Testis (tissue), 3 donors: ENCODE data around the gene TNFSF10. TPM values are rescaled to one million over a fixed set of nuclear protein-coding genes. Genes with fewer than 3 reads are reported as not detected.

Experiments used
- DNase-seq: peaks from one replicate; pipeline ENCODE4 v3.0.0-alpha.2; 2019
- H3K27ac ChIP-seq, 2 donors: fragments of 200-600 bp; sonication (generic); one replicate each; pipeline ENCODE4 v1.5.1; 2019
- H3K27me3 ChIP-seq: fragments of 200-600 bp; sonication (generic); one replicate; pipeline ENCODE4 v1.5.1; 2019
- H3K36me3 ChIP-seq: fragments of 200-600 bp; sonication (generic); one replicate; pipeline ENCODE4 v1.5.1; 2017; ENCODE audit warnings: low read depth; ENCODE audit errors: missing control alignments
- H3K4me1 ChIP-seq: fragments of 200-600 bp; sonication (generic); one replicate; pipeline ENCODE4 v1.5.1; 2019
- H3K4me3 ChIP-seq, 2 donors: fragments of 200-600 bp; sonication (generic); one replicate each; pipeline ENCODE4 v1.5.1; 2017 to 2019
- H3K9me3 ChIP-seq: fragments of 200-600 bp; sonication (generic); one replicate; pipeline ENCODE4 v1.5.1; 2017
- CTCF ChIP-seq, 3 experiments: fragments of 450-650 bp in 2 of 3; fragments of 200-600 bp in 1 of 3; sonication (generic) in 1 of 3; IDR thresholded peaks; one replicate each; pipeline ENCODE4 v1.5.1; 2016 to 2019; ENCODE audit warnings: antibody characterized with exemption in 3 of 3, mild to moderate bottlenecking in 2 of 3, moderate library complexity in 1 of 3
- POLR2A ChIP-seq: fragments of 450-650 bp; IDR thresholded peaks from one replicate; pipeline ENCODE4 v1.6.1; 2017; ENCODE audit warnings: antibody characterized with exemption, mild to moderate bottlenecking, moderate library complexity
- WGBS, 2 donors: methylation state at CpG; one replicate each; pipeline ENCODE4 v1.1.5; 2018; 5-methylcytosine and 5-hydroxymethylcytosine counted together
- intact Hi-C: fragments of 100-400 bp; cut with DNase I; formaldehyde crosslinking; loops from one replicate; pipeline ENCODE4 v1.15.1; 2023; ENCODE audit warnings: low total_unique reads
- polyA plus RNA-seq: library from polyadenylated mRNA; stranded (reverse); fragments of 350-450 nt; fragmentation: Illumina TruSeq; extraction: RNeasy Lipid Tissue Mini Kit (QIAGEN cat#74804); gene quantifications from one replicate; pipeline ENCODE4 v1.2.3, GENCODE V29; 2014; ENCODE audit warnings: low read depth, low replicate concordance; ENCODE audit not compliant: insufficient read depth
- total RNA-seq, 2 donors: library from RNA; depleted of rRNA; stranded (reverse); fragments of >200 nt; gene quantifications; one replicate each; pipeline ENCODE4 v1.2.3, GENCODE V29; 2016

TNFSF10 gene
- total and polyA plus RNA-seq, 3 donors from 2014 or later, result 4.3 to 10.0 (median 8.1) TPM

- Histone ChIP-seq H3K4me1 (no peaks in the 10 kb centered on the region), H3K9me3 (no peaks in the 10 kb centered on the region), H3K27me3 (no peaks in the 10 kb centered on the region), H3K4me3 (no peak overlapping the region), H3K36me3 (no peaks in the 10 kb centered on the region), H3K27ac (no peak overlapping the region)
- TF ChIP-seq POLR2A, result no peak
- no peak for TF ChIP-seq CTCF (IDR thresholded peaks at IDR 0.05)
- intact Hi-C loops, result no loop called here
- DNase-seq, result no peak
- WGBS, 2 donors, result 91 to 97% methylated on average over 2 of the region's 2 CpGs
Measured at GRCh38 chr3:172544404-172544803, 21.2 kb upstream of the TNFSF10 start.

DNA sequence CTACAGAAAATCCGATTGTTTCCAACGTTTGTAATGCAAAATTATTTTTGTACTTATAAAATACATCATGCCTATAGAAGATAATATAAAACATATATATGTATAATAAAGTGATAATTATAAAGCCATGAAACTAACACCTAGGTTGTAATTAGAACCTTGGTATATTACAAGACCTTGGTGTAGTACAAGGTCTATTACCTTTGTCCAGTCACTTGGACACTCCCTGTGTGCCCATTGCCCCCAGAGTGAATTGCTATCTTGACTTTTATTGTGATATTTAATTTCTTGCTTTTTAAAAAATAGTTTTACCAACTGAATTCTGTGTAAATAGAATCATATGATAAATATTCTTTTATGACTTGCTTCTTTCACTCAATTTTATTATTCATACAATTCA lies 20.7 kb upstream of the TNFSF10 start:
- no peak overlapping the region for H3K27ac ChIP-seq
- H3K9me3 ChIP-seq, result no peaks in the 10 kb centered on the region
- no peak for DNase-seq
- H3K4me3 ChIP-seq, result no peak overlapping the region
- TF ChIP-seq CTCF (IDR thresholded peaks at IDR 0.05), result no peak
- no peak for TF ChIP-seq POLR2A
- no peaks in the 10 kb centered on the region for H3K4me1 ChIP-seq
- intact Hi-C loops, result no loop called here
- no peaks in the 10 kb centered on the region for H3K36me3 ChIP-seq
- WGBS, 2 donors, result 83 to 87% methylated on average over 2 of the region's 2 CpGs
- H3K27me3 ChIP-seq, result no peaks in the 10 kb centered on the region

DNA sequence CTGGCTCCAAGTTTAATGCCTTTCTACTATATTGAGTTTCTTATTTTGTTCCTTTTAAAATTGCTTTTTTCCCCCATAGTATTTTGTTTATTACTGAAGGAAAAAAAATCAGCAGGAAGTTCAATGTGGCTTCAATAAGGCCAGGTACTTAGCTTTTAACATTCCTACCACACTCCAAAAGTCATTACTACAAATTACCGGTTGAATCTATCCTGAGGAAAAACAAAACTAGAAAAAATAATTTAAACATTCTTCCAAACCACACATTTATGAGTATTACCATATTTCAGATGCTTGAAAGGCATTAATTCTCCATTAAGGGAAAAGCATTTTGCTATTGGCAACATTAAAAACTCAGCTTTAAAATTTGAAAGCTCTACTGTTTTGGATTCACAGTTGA lies 20.2 kb upstream of the TNFSF10 start:
- Histone ChIP-seq H3K4me3 (no peak overlapping the region), H3K4me1 (no peaks in the 10 kb centered on the region), H3K27ac (no peak overlapping the region), H3K27me3 (no peaks in the 10 kb centered on the region), H3K9me3 (no peaks in the 10 kb centered on the region), H3K36me3 (no peaks in the 10 kb centered on the region)
- no peak for TF ChIP-seq CTCF (IDR thresholded peaks at IDR 0.05)
- TF ChIP-seq POLR2A, result no peak
- WGBS, 2 donors, result 72 to 81% methylated on average over 1 of the region's 1 CpG
- no peak for DNase-seq
- intact Hi-C loops, result no loop called here

DNA sequence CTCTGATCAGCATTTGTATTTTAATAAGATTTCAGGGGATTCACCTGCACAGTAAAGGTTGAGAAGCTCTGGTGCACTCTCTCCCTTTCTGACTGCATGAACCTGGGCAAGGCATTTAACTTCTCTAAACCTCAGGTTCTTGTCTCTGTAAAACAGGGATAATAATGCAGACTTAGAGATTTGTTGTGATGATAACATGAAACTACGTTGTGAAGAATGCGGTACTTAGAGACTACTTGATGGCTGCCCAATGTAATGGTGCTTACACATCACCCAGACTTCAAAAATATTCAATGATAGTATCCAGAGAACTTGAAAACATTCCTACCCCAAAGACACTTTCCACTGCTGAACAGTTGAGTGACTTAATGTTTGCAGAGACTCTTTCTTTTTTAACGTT lies 19.8 kb upstream of the TNFSF10 start:
- WGBS, 2 donors, result 61 to 75% methylated on average over 3 of the region's 3 CpGs
- intact Hi-C loops, result no loop called here
- DNase-seq, result no peak
- no peaks in the 10 kb centered on the region for H3K4me1 ChIP-seq
- H3K9me3 ChIP-seq, result no peaks in the 10 kb centered on the region
- no peaks in the 10 kb centered on the region for H3K36me3 ChIP-seq
- no peaks in the 10 kb centered on the region for H3K27me3 ChIP-seq
- H3K27ac ChIP-seq, result no peak overlapping the region
- H3K4me3 ChIP-seq, result no peak overlapping the region
- TF ChIP-seq POLR2A (no peak), CTCF (IDR thresholded peaks at IDR 0.05) (no peak)

GRCh38 chr3:172541945-172542488 lies 18.8 kb upstream of the TNFSF10 start:
- H3K27me3 ChIP-seq, result no peaks in the 10 kb centered on the region
- no peak overlapping the region for H3K4me3 ChIP-seq
- intact Hi-C loops, result no loop called here
- no peaks in the 10 kb centered on the region for H3K4me1 ChIP-seq
- H3K9me3 ChIP-seq, result no peaks in the 10 kb centered on the region
- H3K27ac ChIP-seq, result no peak overlapping the region
- DNase-seq, result no peak
- TF ChIP-seq POLR2A (no peak), CTCF (IDR thresholded peaks at IDR 0.05) (no peak)
- no peaks in the 10 kb centered on the region for H3K36me3 ChIP-seq
